ENCODE results near the gene HSD3B7. TPM values are rescaled to one million over a fixed set of nuclear protein-coding genes. Genes with fewer than 3 reads are reported as not detected.

HSD3B7 gene
- total and polyA plus RNA-seq, 2 of the 4 experiments (the other 2 are of a cell fraction): 8.5 to 11.3 TPM

- TF ChIP-seq FOS (IDR thresholded peaks at IDR 0.05; ENCODE audit: low read depth, low read length): no peak
Measured at GRCh38 chr16:30946671-30947540, 38.1 kb upstream of the HSD3B7 start (continued).

- Histone ChIP-seq H3K36me3 (ENCODE audit: control insufficient read depth, insufficient read depth, low read length) (peaks cover 21% of the 10 kb centered on the region), H2BK120ac (ENCODE audit: low read depth, low read length) (no peak overlapping the region), H3K56ac (ENCODE audit: extremely low read depth, insufficient read depth, low read length) (no peak overlapping the region), H3K27me3 (ENCODE audit: control insufficient read depth, insufficient read depth, low read length) (no peaks in the 10 kb centered on the region), H3K4me3 (ENCODE audit: insufficient read depth, low read depth, low read length) (no peak overlapping the region), H4K8ac (ENCODE audit: low read depth in 2 of 2, low read length in 2 of 2) (no peak overlapping the region), H3K4ac (ENCODE audit: low read depth, low read length) (no peak overlapping the region), H2BK5ac (ENCODE audit: low read depth, low read length, poor library complexity, severe bottlenecking) (no peak overlapping the region), H3K23ac (ENCODE audit: low read depth, low read length) (no peak overlapping the region), H4K20me1 (ENCODE audit: insufficient read depth, low read length) (peaks cover 10% of the 10 kb centered on the region), H3K9me3 (ENCODE audit: control insufficient read depth, insufficient read depth, low read length) (no peaks in the 10 kb centered on the region), H3K18ac (ENCODE audit: low read depth, low read length) (no peak overlapping the region), H3K9ac (ENCODE audit: low read depth, low read length) (no peak overlapping the region), H2AFZ (replicated peaks; ENCODE audit: low read length, poor library complexity) (no peak overlapping the region), H4K5ac (ENCODE audit: low read depth, low read length) (no peak overlapping the region), H3K14ac (replicated peaks; ENCODE audit: low read depth, low read length) (no peak overlapping the region), H3K79me1 (ENCODE audit: low read depth in 1 of 2, low read length in 2 of 2) (peaks cover 15 to 48% of the 10 kb centered on the region in 2 experiments; a peak in 3 of 4 replicates), H3K27ac (ENCODE audit: insufficient read depth, low read length) (no peak overlapping the region), H3K9me1 (ENCODE audit: insufficient read depth, low read length) (peaks cover 11% of the 10 kb centered on the region; the same call in 1 of the 2 replicates), H3K4me1 (ENCODE audit: control insufficient read depth, insufficient read depth, low read length) (peaks cover 7% of the 10 kb centered on the region), H2BK15ac (ENCODE audit: low read depth, low read length) (no peak overlapping the region), H2BK20ac (ENCODE audit: low read depth, low read length) (no peak overlapping the region), H3K4me2 (ENCODE audit: low read depth, low read length) (no peak overlapping the region), H2AK9ac (replicated peaks; ENCODE audit: low read depth, low read length, poor library complexity) (no peak overlapping the region), H4K91ac (ENCODE audit: insufficient read depth, low read depth, low read length) (no peak overlapping the region), H2AK5ac (ENCODE audit: low read depth, low read length) (no peak overlapping the region)
- POLR2A ChIA-PET (ENCODE audit: unreplicated experiment): no interaction called here
- BruUV-seq (replicated peaks): no TSS peak
- in situ Hi-C loops (cut with MboI; ENCODE audit: low sequenced_read_pairs): no loop called here
- WGBS, 2 experiments (ENCODE audit: extremely low coverage in 2 of 2, insufficient read length in 1 of 2): no CpG with 5 or more reads among the region's 3 CpGs
- CTCF ChIA-PET: no interaction called here
- dilution Hi-C loops (cut with HindIII; ENCODE audit: low sequenced_read_pairs, unreplicated experiment): no loop called here
- intact Hi-C loops (cut with micrococcal nuclease): no loop called here
- DNase-seq: no peak
- ATAC-seq (ENCODE audit: low read depth): no peak
- TF ChIP-seq RCOR1 (IDR thresholded peaks at IDR 0.05; ENCODE audit: insufficient replicate concordance, low read length) (no peak), RAD21 (IDR thresholded peaks at IDR 0.05; ENCODE audit: low read length) (no peak), RFX5 (IDR thresholded peaks at IDR 0.05; ENCODE audit: low read depth, low read length) (no peak), MXI1 (IDR thresholded peaks at IDR 0.05; ENCODE audit: borderline replicate concordance, low read depth, low read length) (no peak), NFE2L2 (IDR thresholded peaks at IDR 0.05; ENCODE audit: low read depth, low read length) (no peak), CEBPB (IDR thresholded peaks at IDR 0.05; ENCODE audit: low read depth, low read length) (no peak), FOS (IDR thresholded peaks at IDR 0.05; ENCODE audit: low read depth, low read length) (no peak), BHLHE40 (IDR thresholded peaks at IDR 0.05; ENCODE audit: low read depth, low read length) (no peak), MAZ (IDR thresholded peaks at IDR 0.05; ENCODE audit: borderline replicate concordance, low read depth, low read length) (no peak), MAFK (IDR thresholded peaks at IDR 0.05; ENCODE audit: low read depth, low read length) (no peak)
- TF ChIP-seq, protein P1, sequence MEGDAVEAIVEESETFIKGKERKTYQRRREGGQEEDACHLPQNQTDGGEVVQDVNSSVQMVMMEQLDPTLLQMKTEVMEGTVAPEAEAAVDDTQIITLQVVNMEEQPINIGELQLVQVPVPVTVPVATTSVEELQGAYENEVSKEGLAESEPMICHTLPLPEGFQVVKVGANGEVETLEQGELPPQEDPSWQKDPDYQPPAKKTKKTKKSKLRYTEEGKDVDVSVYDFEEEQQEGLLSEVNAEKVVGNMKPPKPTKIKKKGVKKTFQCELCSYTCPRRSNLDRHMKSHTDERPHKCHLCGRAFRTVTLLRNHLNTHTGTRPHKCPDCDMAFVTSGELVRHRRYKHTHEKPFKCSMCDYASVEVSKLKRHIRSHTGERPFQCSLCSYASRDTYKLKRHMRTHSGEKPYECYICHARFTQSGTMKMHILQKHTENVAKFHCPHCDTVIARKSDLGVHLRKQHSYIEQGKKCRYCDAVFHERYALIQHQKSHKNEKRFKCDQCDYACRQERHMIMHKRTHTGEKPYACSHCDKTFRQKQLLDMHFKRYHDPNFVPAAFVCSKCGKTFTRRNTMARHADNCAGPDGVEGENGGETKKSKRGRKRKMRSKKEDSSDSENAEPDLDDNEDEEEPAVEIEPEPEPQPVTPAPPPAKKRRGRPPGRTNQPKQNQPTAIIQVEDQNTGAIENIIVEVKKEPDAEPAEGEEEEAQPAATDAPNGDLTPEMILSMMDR (conservative IDR thresholded peaks at IDR 0.05; ENCODE audit: low read depth, low read length): no peak
- TF ChIP-seq, protein P2, sequence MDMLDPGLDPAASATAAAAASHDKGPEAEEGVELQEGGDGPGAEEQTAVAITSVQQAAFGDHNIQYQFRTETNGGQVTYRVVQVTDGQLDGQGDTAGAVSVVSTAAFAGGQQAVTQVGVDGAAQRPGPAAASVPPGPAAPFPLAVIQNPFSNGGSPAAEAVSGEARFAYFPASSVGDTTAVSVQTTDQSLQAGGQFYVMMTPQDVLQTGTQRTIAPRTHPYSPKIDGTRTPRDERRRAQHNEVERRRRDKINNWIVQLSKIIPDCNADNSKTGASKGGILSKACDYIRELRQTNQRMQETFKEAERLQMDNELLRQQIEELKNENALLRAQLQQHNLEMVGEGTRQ (IDR thresholded peaks at IDR 0.05; ENCODE audit: low read depth, low read length): no peak
- TF ChIP-seq, protein P3, sequence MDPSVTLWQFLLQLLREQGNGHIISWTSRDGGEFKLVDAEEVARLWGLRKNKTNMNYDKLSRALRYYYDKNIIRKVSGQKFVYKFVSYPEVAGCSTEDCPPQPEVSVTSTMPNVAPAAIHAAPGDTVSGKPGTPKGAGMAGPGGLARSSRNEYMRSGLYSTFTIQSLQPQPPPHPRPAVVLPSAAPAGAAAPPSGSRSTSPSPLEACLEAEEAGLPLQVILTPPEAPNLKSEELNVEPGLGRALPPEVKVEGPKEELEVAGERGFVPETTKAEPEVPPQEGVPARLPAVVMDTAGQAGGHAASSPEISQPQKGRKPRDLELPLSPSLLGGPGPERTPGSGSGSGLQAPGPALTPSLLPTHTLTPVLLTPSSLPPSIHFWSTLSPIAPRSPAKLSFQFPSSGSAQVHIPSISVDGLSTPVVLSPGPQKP (IDR thresholded peaks at IDR 0.05; ENCODE audit: borderline replicate concordance, low read depth, low read length): no peak
Measured at GRCh38 chr16:30947541-30947858, 37.5 kb upstream of the HSD3B7 start.
